SU-DHL-6 (cell line): Measurements from ENCODE around the gene CALHM3.
"Not testable (repeated sequence)": the region's sequence is repeated elsewhere in the genome, so short reads cannot be mapped to it uniquely, and the experiment has no call there.

ENCODE experiments used
- H2AFZ ChIP-seq: fragments of 200-600 bp; sonication (generic); 2 replicates; pipeline ENCODE4 v1.6.1; 2014; ENCODE audit warnings: low read depth, mild to moderate bottlenecking, moderate library complexity, mixed read lengths, antibody characterized with exemption, low read length; ENCODE audit not compliant: severe bottlenecking
- H3F3A ChIP-seq: fragments of 200-600 bp; shearing (Covaris generic); 2 replicates; pipeline ENCODE4 v1.6.0; 2016; ENCODE audit warnings: antibody characterized with exemption, mild to moderate bottlenecking; ENCODE audit not compliant: insufficient read depth
- H3K27ac ChIP-seq: fragments of 200-600 bp; sonication (generic); 2 replicates; pipeline ENCODE4 v1.5.1; 2016; ENCODE audit warnings: low read depth, mild to moderate bottlenecking, low read length, moderate library complexity, mixed read lengths
- H3K27me3 ChIP-seq: fragments of 200-600 bp; sonication (generic), shearing (Covaris generic); 2 replicates; pipeline ENCODE4 v1.6.0; 2014; ENCODE audit warnings: mild to moderate bottlenecking, low read length
- H3K36me3 ChIP-seq: fragments of 200-600 bp; sonication (generic); 2 replicates; pipeline ENCODE4 v1.6.1; 2014; ENCODE audit warnings: mild to moderate bottlenecking, low read length, mixed read lengths
- H3K4me2 ChIP-seq: fragments of 300-600, 200-600 bp; shearing (Covaris generic), sonication (generic); 2 replicates; pipeline ENCODE4 v1.6.0; 2014; ENCODE audit warnings: low read length, low read depth, mild to moderate bottlenecking; ENCODE audit not compliant: poor library complexity, severe bottlenecking
- H3K4me3 ChIP-seq: fragments of 200-600 bp; sonication (generic); 2 replicates; pipeline ENCODE4 v1.5.1; 2014; ENCODE audit warnings: antibody characterized with exemption, low read length, mild to moderate bottlenecking, mixed read lengths; ENCODE audit not compliant: insufficient read depth, poor library complexity, severe bottlenecking
- H3K79me2 ChIP-seq: fragments of 200-600 bp; sonication (generic); 2 replicates; pipeline ENCODE4 v1.6.1; 2014; ENCODE audit warnings: mild to moderate bottlenecking, low read length, moderate library complexity; ENCODE audit not compliant: insufficient read depth
- H3K9ac ChIP-seq: fragments of 200-600 bp; sonication (generic); 2 replicates; pipeline ENCODE4 v1.7.0; 2014; ENCODE audit warnings: mild to moderate bottlenecking, low read length
- H3K9me2 ChIP-seq: fragments of 200-600 bp; sonication (generic); replicated peaks from 2 replicates; pipeline ENCODE4 v1.6.1; 2014; ENCODE audit warnings: low read length; ENCODE audit not compliant: insufficient read depth
- H3K9me3 ChIP-seq: fragments of 200-600 bp; sonication (generic); 2 replicates; pipeline ENCODE4 v1.6.1; 2014; ENCODE audit warnings: low read length, mixed read lengths; ENCODE audit not compliant: insufficient read depth
- H4K20me1 ChIP-seq: fragments of 200-600 bp; sonication (generic); 2 replicates; pipeline ENCODE4 v1.6.1; 2014; ENCODE audit warnings: low read depth, mild to moderate bottlenecking, antibody characterized with exemption, low read length, moderate library complexity, mixed read lengths
- EZH2phosphoT487 ChIP-seq: fragments of 200-600 bp; sonication (generic), shearing (Covaris generic); conservative IDR thresholded peaks from 2 replicates; pipeline ENCODE4 v1.6.1; 2018; ENCODE audit warnings: mild to moderate bottlenecking, antibody characterized with exemption, low read length, moderate library complexity, mixed read lengths
- TF ChIP-seq, protein P1 (sequence below): fragments of 200-600 bp; sonication (generic); IDR thresholded peaks from one replicate; pipeline ENCODE4 v1.5.1; 2017; ENCODE audit warnings: antibody characterized with exemption, mild to moderate bottlenecking, low read length, moderate library complexity; ENCODE audit not compliant: insufficient read depth, poor library complexity, severe bottlenecking

The CALHM3 gene

DNA sequence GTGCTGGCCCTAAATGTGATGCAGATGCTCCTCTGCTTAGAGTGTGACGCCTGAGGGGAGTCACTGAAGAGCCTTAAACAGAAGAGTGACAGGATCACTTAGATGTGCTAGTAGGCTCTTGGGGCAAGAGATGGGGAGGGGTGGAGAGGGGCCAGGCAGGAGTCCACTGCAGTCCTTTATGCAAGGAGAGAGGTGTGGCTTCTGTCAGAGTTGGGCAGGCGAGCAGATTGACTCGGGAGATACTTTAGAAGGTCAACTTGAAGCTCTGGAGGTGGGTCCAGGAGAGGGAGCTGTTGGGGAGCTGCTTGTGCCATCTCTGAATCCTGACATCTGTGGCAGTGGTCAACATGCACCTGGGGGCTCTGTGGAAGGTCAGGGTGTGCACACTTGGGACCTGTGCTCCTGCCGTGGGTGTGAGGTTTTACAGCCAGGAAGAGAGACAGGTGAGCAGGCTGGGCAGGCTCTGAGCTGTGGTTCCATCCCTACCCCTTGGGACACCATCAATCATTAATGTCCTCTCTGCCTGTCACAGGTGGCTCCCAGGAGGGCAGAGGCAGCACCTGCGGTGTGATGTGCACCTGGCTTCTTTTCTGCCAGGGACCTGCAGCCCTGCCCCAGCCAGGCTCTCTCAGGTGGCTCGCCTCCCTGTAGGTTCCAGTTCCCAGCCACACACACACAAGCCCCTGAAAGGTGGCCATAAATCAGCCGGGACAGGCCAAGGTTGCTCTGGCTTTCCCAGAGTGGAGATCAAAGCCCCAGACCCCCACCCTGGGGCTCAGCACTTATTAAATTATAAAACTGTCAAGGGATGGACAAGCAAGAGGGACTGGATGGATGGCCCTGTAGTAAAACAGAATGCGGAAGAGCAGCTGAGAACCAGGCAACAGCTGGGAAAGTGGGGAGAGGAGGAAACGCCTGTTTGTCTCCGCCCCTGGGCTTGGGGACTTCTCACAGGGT is 28.5 kb upstream of the CALHM3 start:
- no peak overlapping the region for H3K4me3 ChIP-seq
- no peaks in the 10 kb centered on the region for H4K20me1 ChIP-seq
- H3K9me2 ChIP-seq: no peaks in the 10 kb centered on the region
- H3K9me3 ChIP-seq: no peaks in the 10 kb centered on the region
- no peak overlapping the region for H3K4me2 ChIP-seq
- TF ChIP-seq, protein P1, sequence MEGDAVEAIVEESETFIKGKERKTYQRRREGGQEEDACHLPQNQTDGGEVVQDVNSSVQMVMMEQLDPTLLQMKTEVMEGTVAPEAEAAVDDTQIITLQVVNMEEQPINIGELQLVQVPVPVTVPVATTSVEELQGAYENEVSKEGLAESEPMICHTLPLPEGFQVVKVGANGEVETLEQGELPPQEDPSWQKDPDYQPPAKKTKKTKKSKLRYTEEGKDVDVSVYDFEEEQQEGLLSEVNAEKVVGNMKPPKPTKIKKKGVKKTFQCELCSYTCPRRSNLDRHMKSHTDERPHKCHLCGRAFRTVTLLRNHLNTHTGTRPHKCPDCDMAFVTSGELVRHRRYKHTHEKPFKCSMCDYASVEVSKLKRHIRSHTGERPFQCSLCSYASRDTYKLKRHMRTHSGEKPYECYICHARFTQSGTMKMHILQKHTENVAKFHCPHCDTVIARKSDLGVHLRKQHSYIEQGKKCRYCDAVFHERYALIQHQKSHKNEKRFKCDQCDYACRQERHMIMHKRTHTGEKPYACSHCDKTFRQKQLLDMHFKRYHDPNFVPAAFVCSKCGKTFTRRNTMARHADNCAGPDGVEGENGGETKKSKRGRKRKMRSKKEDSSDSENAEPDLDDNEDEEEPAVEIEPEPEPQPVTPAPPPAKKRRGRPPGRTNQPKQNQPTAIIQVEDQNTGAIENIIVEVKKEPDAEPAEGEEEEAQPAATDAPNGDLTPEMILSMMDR: no peak
- no peak for TF ChIP-seq EZH2phosphoT487
- no peaks in the 10 kb centered on the region for H3K36me3 ChIP-seq
- H3K27me3 ChIP-seq: no peaks in the 10 kb centered on the region
- no peak overlapping the region for H3K9ac ChIP-seq
- no peaks in the 10 kb centered on the region for H3F3A ChIP-seq
- no peak overlapping the region for H3K27ac ChIP-seq
- H3K79me2 ChIP-seq: no peaks in the 10 kb centered on the region
- no peak overlapping the region for H2AFZ ChIP-seq

DNA sequence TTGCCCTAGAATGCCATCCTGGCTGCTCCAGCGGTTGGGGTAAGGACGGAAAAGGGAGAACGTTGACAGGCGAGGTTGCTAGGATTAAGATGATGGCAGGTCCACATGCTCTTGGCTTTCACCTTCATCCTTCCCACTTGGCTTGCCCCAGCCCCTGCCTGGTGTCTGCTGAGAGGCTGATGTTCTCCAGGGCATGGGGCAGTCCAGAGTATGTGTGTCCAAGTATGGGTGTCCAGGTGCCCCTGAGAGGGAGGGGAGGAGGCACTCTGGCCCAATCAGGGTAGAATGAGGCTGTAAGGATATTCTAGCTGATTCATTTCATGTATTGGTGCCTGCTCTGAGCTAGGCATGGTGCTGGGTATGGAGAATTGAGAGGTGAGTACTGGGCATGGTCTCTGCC is 27.0 kb upstream of the CALHM3 start:
- Histone ChIP-seq H3F3A (no peaks in the 10 kb centered on the region), H4K20me1 (no peaks in the 10 kb centered on the region), H3K9me2 (no peaks in the 10 kb centered on the region), H3K9ac (no peak overlapping the region), H3K4me2 (no peak overlapping the region), H3K27me3 (no peaks in the 10 kb centered on the region), H3K4me3 (no peak overlapping the region), H2AFZ (no peak overlapping the region), H3K79me2 (no peaks in the 10 kb centered on the region), H3K9me3 (no peaks in the 10 kb centered on the region), H3K36me3 (no peaks in the 10 kb centered on the region), H3K27ac (no peak overlapping the region)
- TF ChIP-seq, protein P1: no peak
- TF ChIP-seq EZH2phosphoT487: no peak

DNA sequence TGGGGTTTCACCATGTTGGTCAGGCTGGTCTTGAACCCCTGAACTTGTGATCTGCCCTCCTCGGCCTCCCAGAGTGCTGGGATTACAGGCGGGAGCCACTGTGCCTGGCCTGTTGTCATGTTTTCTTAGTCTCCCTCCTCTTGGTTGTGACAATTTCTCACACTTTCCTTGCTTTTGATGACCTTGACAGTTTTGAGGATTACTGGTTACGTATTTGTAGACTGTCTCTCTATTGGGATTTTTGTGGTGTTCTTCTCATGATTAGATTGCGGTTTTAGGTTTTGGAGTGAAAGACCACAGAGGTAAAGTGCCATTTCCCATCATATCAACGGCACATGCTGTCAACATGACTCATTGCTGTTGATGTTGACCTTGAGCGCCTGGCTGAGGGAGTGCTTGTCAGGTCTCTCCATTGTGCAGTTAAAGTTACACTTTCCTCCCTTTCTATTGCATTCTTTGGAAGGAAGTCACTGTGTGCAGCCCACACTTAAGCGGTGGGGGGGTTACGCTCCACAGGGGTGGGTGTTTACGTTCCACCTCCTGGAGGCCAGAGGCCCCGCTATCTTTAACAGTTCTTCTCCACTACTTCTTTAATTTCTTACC is 25.2 kb upstream of the CALHM3 start:
- TF ChIP-seq, protein P1: no peak
- TF ChIP-seq EZH2phosphoT487: no peak
- Histone ChIP-seq H3K4me2 (no peak overlapping the region), H3K79me2 (no peaks in the 10 kb centered on the region)

DNA sequence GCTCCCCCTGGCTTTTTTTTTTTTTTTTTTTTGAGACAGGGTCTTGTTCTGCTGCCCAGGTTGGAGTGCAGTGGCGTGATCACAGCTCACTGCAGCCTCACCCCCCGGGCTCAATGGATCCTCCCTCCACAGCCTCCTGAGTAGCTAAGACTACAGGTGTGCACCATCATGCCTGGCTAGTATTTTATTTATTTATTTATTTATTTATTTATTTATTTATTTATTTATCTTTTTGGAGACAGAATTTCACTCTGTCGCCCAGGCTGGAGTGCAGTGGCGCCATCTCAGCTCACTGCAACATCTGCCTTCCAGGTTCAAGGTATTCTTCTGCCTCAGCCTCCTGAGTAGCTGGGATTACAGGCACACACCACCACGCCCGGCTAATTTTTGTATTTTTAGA is 24.7 kb upstream of the CALHM3 start:
- H2AFZ ChIP-seq, H3K4me2 ChIP-seq: not testable (repeated sequence)

More for the DNA sequence above, 25.2 kb upstream of the CALHM3 start:
- Histone ChIP-seq H2AFZ (no peak overlapping the region), H3K9me3 (no peaks in the 10 kb centered on the region), H3K27ac (no peak overlapping the region), H3K36me3 (no peaks in the 10 kb centered on the region), H3F3A (no peaks in the 10 kb centered on the region), H3K4me3 (no peak overlapping the region), H3K27me3 (no peaks in the 10 kb centered on the region), H3K9me2 (no peaks in the 10 kb centered on the region), H3K9ac (no peak overlapping the region), H4K20me1 (no peaks in the 10 kb centered on the region)

More for the DNA sequence above, 24.7 kb upstream of the CALHM3 start:
- H3K79me2 ChIP-seq, H3K36me3 ChIP-seq, H3K9me3 ChIP-seq, H4K20me1 ChIP-seq, H3K9ac ChIP-seq, H3K27ac ChIP-seq, H3K4me3 ChIP-seq, H3K9me2 ChIP-seq, H3F3A ChIP-seq, H3K27me3 ChIP-seq: not testable (repeated sequence)
